ENCODE measurements around the gene PTPRN2. TPM values are rescaled to one million over a fixed set of nuclear protein-coding genes. Genes with fewer than 3 reads are reported as not detected.
A peak's percentile ranks its signal among the peaks of the same experiment; 100 is the strongest.

Gene PTPRN2
- total RNA-seq, 1 experiment from 2014 or later, result 0.11 TPM

GRCh38 chr7:158602905-158603772 is 15.5 kb upstream of the PTPRN2 start:
- ChIA-PET CTCF (no interaction called here), POLR2A (ENCODE audit: low non-redundant PET) (no interaction called here)
- Histone ChIP-seq H3K9me3 (ENCODE audit: low read depth, low read length, poor library complexity, severe bottlenecking) (no peaks in the 10 kb centered on the region), H3K36me3 (ENCODE audit: insufficient read depth, low read length, poor library complexity, severe bottlenecking) (no peaks in the 10 kb centered on the region), H3K27ac (ENCODE audit: low read depth, low read length, poor library complexity, severe bottlenecking) (no peak overlapping the region), H3K4me1 (ENCODE audit: insufficient read depth, low read length, poor library complexity, severe bottlenecking) (no peaks in the 10 kb centered on the region), H3K4me3 (ENCODE audit: low read depth, low read length, poor library complexity, severe bottlenecking) (no peak overlapping the region), H3K27me3 (replicated peaks; ENCODE audit: insufficient read depth, low read depth, low read length, poor library complexity) (no peaks in the 10 kb centered on the region)
- TF ChIP-seq CTCF (conservative IDR thresholded peaks at IDR 0.05; ENCODE audit: low read depth, low read length), result no peak
- no peak for TF ChIP-seq EZH2 (IDR thresholded peaks at IDR 0.05; ENCODE audit: borderline replicate concordance, low read depth, low read length, poor library complexity, severe bottlenecking)
- BruUV-seq (replicated peaks), result no TSS peak
- intact Hi-C loops (cut with micrococcal nuclease; ENCODE audit: unreplicated experiment), result no loop called here
- peak; percentile 14 for DNase-seq (ENCODE audit: low spot score)

GRCh38 chr7:158602041-158602440 is 14.4 kb upstream of the PTPRN2 start:
- Histone ChIP-seq H3K36me3 (ENCODE audit: insufficient read depth, low read length, poor library complexity, severe bottlenecking) (no peaks in the 10 kb centered on the region), H3K27me3 (replicated peaks; ENCODE audit: insufficient read depth, low read depth, low read length, poor library complexity) (no peaks in the 10 kb centered on the region), H3K4me3 (ENCODE audit: low read depth, low read length, poor library complexity, severe bottlenecking) (no peak overlapping the region), H3K27ac (ENCODE audit: low read depth, low read length, poor library complexity, severe bottlenecking) (no peak overlapping the region), H3K9me3 (ENCODE audit: low read depth, low read length, poor library complexity, severe bottlenecking) (no peaks in the 10 kb centered on the region), H3K4me1 (ENCODE audit: insufficient read depth, low read length, poor library complexity, severe bottlenecking) (no peaks in the 10 kb centered on the region)
- intact Hi-C loops (cut with micrococcal nuclease; ENCODE audit: unreplicated experiment), result no loop called here
- DNase-seq (ENCODE audit: low spot score), result no peak
- TF ChIP-seq CTCF (conservative IDR thresholded peaks at IDR 0.05; ENCODE audit: low read depth, low read length), result no peak
- TF ChIP-seq EZH2 (IDR thresholded peaks at IDR 0.05; ENCODE audit: borderline replicate concordance, low read depth, low read length, poor library complexity, severe bottlenecking), result no peak
- ChIA-PET CTCF (no interaction called here), POLR2A (ENCODE audit: low non-redundant PET) (no interaction called here)
- BruUV-seq (replicated peaks), result no TSS peak

GRCh38 chr7:158601090-158601489 is 13.5 kb upstream of the PTPRN2 start:
- Histone ChIP-seq H3K27ac (ENCODE audit: low read depth, low read length, poor library complexity, severe bottlenecking) (no peak overlapping the region), H3K36me3 (ENCODE audit: insufficient read depth, low read length, poor library complexity, severe bottlenecking) (no peaks in the 10 kb centered on the region), H3K4me1 (ENCODE audit: insufficient read depth, low read length, poor library complexity, severe bottlenecking) (no peaks in the 10 kb centered on the region), H3K9me3 (ENCODE audit: low read depth, low read length, poor library complexity, severe bottlenecking) (no peaks in the 10 kb centered on the region), H3K4me3 (ENCODE audit: low read depth, low read length, poor library complexity, severe bottlenecking) (no peak overlapping the region), H3K27me3 (replicated peaks; ENCODE audit: insufficient read depth, low read depth, low read length, poor library complexity) (no peaks in the 10 kb centered on the region)
- intact Hi-C loops (cut with micrococcal nuclease; ENCODE audit: unreplicated experiment), result no loop called here
- TF ChIP-seq EZH2 (IDR thresholded peaks at IDR 0.05; ENCODE audit: borderline replicate concordance, low read depth, low read length, poor library complexity, severe bottlenecking) (no peak), CTCF (conservative IDR thresholded peaks at IDR 0.05; ENCODE audit: low read depth, low read length) (no peak)
- POLR2A ChIA-PET (ENCODE audit: low non-redundant PET), result no interaction called here
- DNase-seq (ENCODE audit: low spot score), result no peak
- BruUV-seq (replicated peaks), result no TSS peak
- CTCF ChIA-PET, result no interaction called here

Measured in A673 (cell line).